ENCODE data around the gene CENPN.

The CENPN gene

GRCh38 chr16:80973991-80974390, 33.0 kb upstream of the CENPN start:
- H3K79me2 ChIP-seq (ENCODE audit: low read length): no peaks in the 10 kb centered on the region
- no peak overlapping the region for H3K4me2 ChIP-seq (ENCODE audit: low read depth, low read length)
- no peak for DNase-seq
- no peaks in the 10 kb centered on the region for H3K27me3 ChIP-seq (replicated peaks; ENCODE audit: insufficient read depth, low read length)
- H3K27ac ChIP-seq (ENCODE audit: low read length): no peak overlapping the region
- TF ChIP-seq EZH2phosphoT487 (IDR thresholded peaks at IDR 0.05; ENCODE audit: low read length): no peak
- no peak for TF ChIP-seq EZH2 (optimal IDR thresholded peaks at IDR 0.05; ENCODE audit: low read depth, low read length)
- no peak for TF ChIP-seq CTCF (IDR thresholded peaks at IDR 0.05; ENCODE audit: low read length)
- no peaks in the 10 kb centered on the region for H3K36me3 ChIP-seq (replicated peaks; ENCODE audit: insufficient read depth, low read length)
- no peaks in the 10 kb centered on the region for H4K20me1 ChIP-seq (ENCODE audit: insufficient read depth, low read length)
- no peak overlapping the region for H3K4me3 ChIP-seq (ENCODE audit: low read length)
- H2AFZ ChIP-seq (ENCODE audit: low read length): no peak overlapping the region
- no peaks in the 10 kb centered on the region for H3K9me3 ChIP-seq (replicated peaks; ENCODE audit: insufficient read depth, low read length)
- no peak overlapping the region for H3K9ac ChIP-seq (ENCODE audit: low read length)
- H3K9me2 ChIP-seq (replicated peaks; ENCODE audit: insufficient read depth, low read length): no peaks in the 10 kb centered on the region
- H3K4me1 ChIP-seq (ENCODE audit: low read length): no peaks in the 10 kb centered on the region
- H3F3A ChIP-seq (ENCODE audit: insufficient read depth, low read length): no peaks in the 10 kb centered on the region

DNA sequence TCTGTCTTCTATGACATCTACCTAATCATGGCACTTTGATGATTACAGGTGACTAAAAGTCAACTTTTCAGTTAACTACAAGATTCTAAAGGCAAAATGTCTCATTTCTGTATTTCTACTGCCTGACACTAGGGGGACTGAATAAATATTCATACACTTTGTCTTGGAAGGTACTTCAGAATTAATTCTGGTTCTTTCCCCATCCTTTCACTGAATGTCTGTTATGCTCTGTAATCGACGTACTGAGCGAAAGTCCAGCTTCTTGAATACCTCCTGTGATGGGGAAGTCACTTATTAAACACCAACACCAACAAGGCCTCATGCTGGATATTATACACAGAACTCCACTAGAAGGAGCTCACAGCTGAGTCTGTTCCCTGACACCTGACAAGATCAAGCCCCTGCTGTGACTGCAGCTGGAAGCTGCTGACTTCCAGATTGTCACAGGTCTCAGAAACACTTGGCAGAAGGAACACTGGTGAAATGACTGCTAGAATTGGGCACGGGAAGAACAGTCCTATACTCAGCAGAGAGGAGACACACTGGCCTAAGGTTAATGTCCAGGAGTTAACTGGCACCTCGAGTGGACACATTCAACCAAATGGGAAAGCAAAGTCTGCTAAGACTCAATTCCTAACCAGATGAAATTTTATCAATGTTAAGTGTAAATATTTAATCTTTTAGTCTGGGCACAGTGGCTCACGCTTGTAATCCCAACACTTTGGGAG, 32.2 kb upstream of the CENPN start:
- no peak overlapping the region for H3K9ac ChIP-seq (ENCODE audit: low read length)
- no peak overlapping the region for H2AFZ ChIP-seq (ENCODE audit: low read length)
- no peaks in the 10 kb centered on the region for H3K4me1 ChIP-seq (ENCODE audit: low read length)
- H4K20me1 ChIP-seq (ENCODE audit: insufficient read depth, low read length): no peaks in the 10 kb centered on the region
- no peaks in the 10 kb centered on the region for H3K79me2 ChIP-seq (ENCODE audit: low read length)
- H3K4me2 ChIP-seq (ENCODE audit: low read depth, low read length): no peak overlapping the region
- no peak overlapping the region for H3K27ac ChIP-seq (ENCODE audit: low read length)
- TF ChIP-seq EZH2 (optimal IDR thresholded peaks at IDR 0.05; ENCODE audit: low read depth, low read length): no peak
- TF ChIP-seq EZH2phosphoT487 (IDR thresholded peaks at IDR 0.05; ENCODE audit: low read length): no peak
- TF ChIP-seq CTCF (IDR thresholded peaks at IDR 0.05; ENCODE audit: low read length): no peak
- H3K36me3 ChIP-seq (replicated peaks; ENCODE audit: insufficient read depth, low read length): no peaks in the 10 kb centered on the region
- H3K27me3 ChIP-seq (replicated peaks; ENCODE audit: insufficient read depth, low read length): no peaks in the 10 kb centered on the region
- no peak overlapping the region for H3K4me3 ChIP-seq (ENCODE audit: low read length)
- no peak for DNase-seq
- no peaks in the 10 kb centered on the region for H3K9me3 ChIP-seq (replicated peaks; ENCODE audit: insufficient read depth, low read length)
- no peaks in the 10 kb centered on the region for H3F3A ChIP-seq (ENCODE audit: insufficient read depth, low read length)
- no peaks in the 10 kb centered on the region for H3K9me2 ChIP-seq (replicated peaks; ENCODE audit: insufficient read depth, low read length)

DNA sequence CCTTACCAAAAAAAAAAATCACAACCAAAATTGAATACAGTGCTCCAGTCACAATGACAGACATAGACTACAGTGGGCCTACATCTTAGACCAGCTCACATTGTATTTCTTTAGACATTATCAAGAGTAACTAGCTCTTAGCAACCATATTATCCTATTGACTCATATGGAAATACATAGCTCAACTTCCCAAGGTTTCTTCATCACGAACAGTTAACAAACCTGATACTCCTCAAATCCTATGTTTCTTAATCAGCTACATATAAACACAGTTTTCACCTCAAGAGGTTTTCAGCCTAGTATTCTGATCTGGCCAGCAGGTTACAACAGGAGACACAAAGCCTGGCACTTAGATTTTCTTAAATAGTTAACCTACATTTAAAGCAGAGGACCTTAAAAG, 30.1 kb upstream of the CENPN start:
- H3K27ac ChIP-seq (ENCODE audit: low read length): no peak overlapping the region
- H3K9me2 ChIP-seq (replicated peaks; ENCODE audit: insufficient read depth, low read length): no peaks in the 10 kb centered on the region
- H3K4me2 ChIP-seq (ENCODE audit: low read depth, low read length): no peak overlapping the region
- no peak for TF ChIP-seq CTCF (IDR thresholded peaks at IDR 0.05; ENCODE audit: low read length)
- H3K4me3 ChIP-seq (ENCODE audit: low read length): no peak overlapping the region
- H3K4me1 ChIP-seq (ENCODE audit: low read length): no peaks in the 10 kb centered on the region
- no peaks in the 10 kb centered on the region for H3K27me3 ChIP-seq (replicated peaks; ENCODE audit: insufficient read depth, low read length)
- H3K36me3 ChIP-seq (replicated peaks; ENCODE audit: insufficient read depth, low read length): no peaks in the 10 kb centered on the region
- H3K79me2 ChIP-seq (ENCODE audit: low read length): no peaks in the 10 kb centered on the region
- DNase-seq: no peak
- no peaks in the 10 kb centered on the region for H3K9me3 ChIP-seq (replicated peaks; ENCODE audit: insufficient read depth, low read length)
- no peaks in the 10 kb centered on the region for H3F3A ChIP-seq (ENCODE audit: insufficient read depth, low read length)
- no peaks in the 10 kb centered on the region for H4K20me1 ChIP-seq (ENCODE audit: insufficient read depth, low read length)
- H2AFZ ChIP-seq (ENCODE audit: low read length): no peak overlapping the region
- H3K9ac ChIP-seq (ENCODE audit: low read length): no peak overlapping the region
